ENCODE data around the gene PCDHB5.
"Not testable (repeated sequence)": the region's sequence is repeated elsewhere in the genome, so short reads cannot be mapped to it uniquely, and the experiment has no call there.

The PCDHB5 gene

GRCh38 chr5:141152096-141152495, 17.1 kb downstream of the PCDHB5 start:
- not testable (repeated sequence) for DNase-seq (ENCODE audit: low read depth)

GRCh38 chr5:141155540-141156374, 20.8 kb downstream of the PCDHB5 start:
- DNase-seq (ENCODE audit: low read depth) = no peak

- DNase-seq (ENCODE audit: low read depth) = not testable (repeated sequence)
Measured at GRCh38 chr5:141157356-141157755, 22.4 kb downstream of the PCDHB5 start.

- not testable (repeated sequence) for DNase-seq (ENCODE audit: low read depth)
Measured at GRCh38 chr5:141157901-141158300, 22.9 kb downstream of the PCDHB5 start.

- peak; percentile 34 for DNase-seq (ENCODE audit: low read depth)
Measured at GRCh38 chr5:141172381-141173204, 37.6 kb downstream of the PCDHB5 start, which contains the start of gene PCDHB7. PCDHB7 (plus strand) TSS chr5:141172644; CDS start chr5:141172836, 192 bp downstream.

- DNase-seq (ENCODE audit: low read depth) = not testable (repeated sequence)
Measured at GRCh38 chr5:141174291-141175104, 39.5 kb downstream of the PCDHB5 start.

GRCh38 chr5:141175933-141176332, 40.9 kb downstream of the PCDHB5 start:
- DNase-seq (ENCODE audit: low read depth) = no peak

- not testable (repeated sequence) for DNase-seq (ENCODE audit: low read depth)
Measured at GRCh38 chr5:141177577-141178191, 42.7 kb downstream of the PCDHB5 start, which contains the start of gene PCDHB8. PCDHB8 (plus strand) TSS chr5:141177790; CDS start chr5:141178035, 245 bp downstream.

GRCh38 chr5:141179371-141179770, 44.4 kb downstream of the PCDHB5 start:
- DNase-seq (ENCODE audit: low read depth) = not testable (repeated sequence)

- not testable (repeated sequence) for DNase-seq (ENCODE audit: low read depth)
Measured at GRCh38 chr5:141179876-141180275, 44.9 kb downstream of the PCDHB5 start.

- no peak for DNase-seq (ENCODE audit: low read depth)
Measured at GRCh38 chr5:141180313-141180712, 45.3 kb downstream of the PCDHB5 start.

GRCh38 chr5:141182248-141182647, 47.2 kb downstream of the PCDHB5 start, which contains the start of gene PCDHB16:
PCDHB16 (plus strand) TSS chr5:141182387; CDS start chr5:141182560, 173 bp downstream.
- DNase-seq (ENCODE audit: low read depth) = peak; percentile 40

GRCh38 chr5:141184117-141184855, 49.3 kb downstream of the PCDHB5 start:
- not testable (repeated sequence) for DNase-seq (ENCODE audit: low read depth)

- peak; percentile 47 for DNase-seq (ENCODE audit: low read depth)
Measured at GRCh38 chr5:141186897-141187512, 52.0 kb downstream of the PCDHB5 start, which contains the start of gene PCDHB9. PCDHB9 (plus strand) TSS chr5:141187161; CDS start chr5:141187319, 158 bp downstream.

Measured in ELR (cell line).